ENCODE results near the gene PARVB.
"Not testable (repeated sequence)": the region's sequence is repeated elsewhere in the genome, so short reads cannot be mapped to it uniquely, and the experiment has no call there.

PARVB gene

DNA sequence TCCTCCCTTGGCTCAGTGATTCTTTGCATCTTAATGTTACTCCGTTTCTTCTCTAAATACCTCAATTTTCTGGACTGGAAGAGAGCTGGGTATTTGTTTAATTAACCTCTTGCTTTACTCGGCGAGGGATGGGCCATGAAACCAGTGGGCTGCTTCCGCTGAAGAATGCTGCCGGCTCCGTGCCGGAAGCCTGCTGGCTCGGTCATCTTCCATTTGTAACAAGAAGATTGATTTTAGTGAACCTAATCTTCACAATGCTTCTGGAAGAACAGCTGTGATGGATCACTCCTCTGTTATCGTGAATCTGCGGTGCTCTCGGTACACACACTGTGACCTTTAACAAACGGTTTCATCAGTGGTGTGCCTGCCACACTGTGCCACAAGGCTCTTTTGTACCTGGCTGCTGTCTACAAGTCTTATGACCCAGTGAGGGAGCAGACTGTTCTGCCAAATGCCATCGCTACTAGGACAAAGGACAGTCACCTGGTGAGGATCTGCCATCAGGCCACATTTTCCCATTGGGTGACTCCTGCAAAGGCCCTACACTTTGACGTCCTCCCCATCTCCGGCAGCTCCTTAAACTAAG, 25.3 kb upstream of the PARVB start:
- no peak for DNase-seq

DNA sequence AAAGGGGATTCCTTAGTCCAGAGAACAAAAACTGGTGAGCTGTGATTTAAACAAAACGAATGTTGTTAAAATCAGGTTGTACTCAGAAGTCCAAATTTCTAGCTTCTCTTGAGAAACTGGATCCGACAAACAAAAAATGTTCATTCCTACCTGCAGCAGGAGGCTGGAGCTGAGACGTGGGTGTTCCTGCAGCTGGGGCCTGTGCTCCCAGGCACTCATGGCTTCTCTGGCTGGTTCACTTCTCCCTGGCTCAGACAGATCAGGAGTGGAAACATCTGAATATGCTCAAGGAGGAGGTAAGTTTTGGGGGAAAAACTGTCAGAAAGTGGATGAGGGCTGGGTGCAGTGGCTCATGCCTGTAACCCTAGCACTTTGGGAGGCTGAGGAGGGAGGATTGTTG, 24.7 kb upstream of the PARVB start:
- no peak for DNase-seq

DNA sequence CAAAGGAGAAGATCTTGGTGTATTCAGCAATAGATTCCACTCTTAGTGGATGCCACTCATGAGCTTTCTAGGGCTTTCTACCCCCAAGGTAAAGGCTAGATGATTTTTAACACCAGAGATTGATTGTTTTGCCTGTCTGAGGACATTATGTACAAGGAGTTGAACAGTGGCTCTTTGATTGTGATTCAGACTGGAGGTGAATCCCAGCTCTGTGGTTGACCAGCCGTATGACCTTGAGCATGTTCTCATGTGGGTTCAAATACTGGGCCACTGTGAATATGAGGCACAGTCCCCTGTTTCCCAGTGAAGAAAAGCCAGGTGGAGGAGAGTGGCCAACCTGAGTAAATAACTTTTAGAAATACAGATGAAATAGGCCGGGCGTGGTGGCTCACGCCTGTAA, 24.0 kb upstream of the PARVB start:
- DNase-seq: no peak

DNA sequence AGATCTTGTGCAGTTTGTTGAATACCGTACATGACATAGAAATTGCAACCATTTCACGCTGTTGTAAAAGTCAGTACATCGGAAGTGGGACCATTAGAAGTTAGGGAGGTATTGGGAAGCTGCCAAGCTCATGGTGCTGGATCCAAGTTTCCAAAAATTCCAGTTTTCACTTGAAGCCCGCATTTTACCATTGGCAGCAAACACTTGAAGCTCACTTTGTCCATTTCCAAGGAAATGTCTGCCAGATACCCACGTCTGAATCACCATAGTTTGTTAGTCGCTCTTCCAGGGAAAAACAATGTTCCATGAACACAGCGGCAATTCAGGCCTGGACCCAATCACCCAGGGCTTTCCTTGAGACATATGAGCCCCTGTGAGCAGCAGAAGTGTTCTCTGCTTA, 22.6 kb upstream of the PARVB start:
- DNase-seq: no peak

DNA sequence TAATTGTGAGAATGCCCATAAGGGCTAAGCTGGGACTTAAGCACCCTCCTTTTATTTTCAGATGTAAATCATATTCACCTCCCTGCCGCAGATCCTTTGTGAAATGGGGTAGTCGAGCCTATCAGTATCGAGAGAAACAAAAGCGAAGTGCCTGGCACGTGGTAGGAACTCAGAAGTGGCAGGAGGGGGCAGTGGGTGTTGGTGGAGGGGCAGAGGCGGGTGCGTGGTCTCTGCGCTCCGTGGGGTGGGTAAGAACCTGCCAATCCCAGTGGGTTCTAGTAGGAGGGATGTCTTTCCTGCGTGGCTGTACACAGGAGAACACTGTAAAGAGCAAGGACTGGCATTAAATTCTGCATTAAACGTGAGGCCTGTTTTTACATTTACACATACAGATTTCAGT, 21.8 kb upstream of the PARVB start:
- DNase-seq: no peak

DNA sequence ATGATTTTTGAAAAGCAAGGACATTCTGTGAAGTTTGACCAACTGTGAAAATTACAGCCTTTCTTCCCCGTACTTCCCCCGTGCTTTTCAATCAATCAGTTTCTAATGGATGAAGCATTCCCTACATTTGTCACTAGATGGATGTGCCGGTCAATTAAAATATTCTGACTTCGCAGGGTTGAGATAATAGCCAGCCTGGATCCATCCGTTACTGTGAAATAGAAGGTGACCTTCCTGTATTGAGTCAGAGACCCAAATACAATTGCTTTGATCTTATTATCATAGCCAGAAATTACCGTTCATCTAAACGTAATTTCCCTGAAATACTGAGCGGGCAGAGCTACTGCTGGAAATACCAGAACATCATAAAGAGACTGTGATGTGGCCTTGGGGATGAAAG, 21.1 kb upstream of the PARVB start:
- no peak for DNase-seq

DNA sequence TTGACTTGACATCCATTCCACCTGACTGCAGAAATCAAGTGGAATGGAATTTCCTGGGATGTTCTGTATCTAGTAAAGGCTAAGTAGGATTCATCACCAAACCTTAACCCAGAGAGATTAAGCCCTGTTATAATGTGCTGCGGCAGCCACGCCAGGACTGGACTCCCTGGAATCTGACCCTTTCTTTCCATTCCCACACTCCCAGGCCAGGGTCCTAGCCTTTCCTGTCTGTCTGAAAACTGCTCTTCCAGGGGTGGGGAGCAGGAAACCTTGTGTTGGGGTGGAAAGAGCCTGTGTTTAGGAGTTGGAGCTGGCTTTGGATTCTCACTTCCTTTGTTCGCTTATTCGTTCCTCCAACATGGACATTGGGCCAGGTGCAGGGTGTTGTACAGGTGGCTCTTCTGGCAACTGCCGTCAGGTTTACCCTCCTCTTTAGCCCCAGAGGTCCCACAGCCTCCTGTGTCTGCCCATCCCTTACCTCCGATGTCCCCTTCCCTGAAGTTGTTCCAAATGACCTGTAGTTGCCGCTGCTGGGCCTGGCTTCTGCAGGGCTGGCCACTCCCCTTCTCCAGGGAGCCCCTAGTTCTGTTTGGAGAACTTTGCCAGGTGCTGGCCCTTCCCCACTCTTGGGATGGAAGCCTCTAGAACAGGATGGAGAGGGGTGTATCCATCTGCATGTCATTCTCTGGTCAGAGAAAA, 20.5 kb upstream of the PARVB start:
- no peak for DNase-seq

DNA sequence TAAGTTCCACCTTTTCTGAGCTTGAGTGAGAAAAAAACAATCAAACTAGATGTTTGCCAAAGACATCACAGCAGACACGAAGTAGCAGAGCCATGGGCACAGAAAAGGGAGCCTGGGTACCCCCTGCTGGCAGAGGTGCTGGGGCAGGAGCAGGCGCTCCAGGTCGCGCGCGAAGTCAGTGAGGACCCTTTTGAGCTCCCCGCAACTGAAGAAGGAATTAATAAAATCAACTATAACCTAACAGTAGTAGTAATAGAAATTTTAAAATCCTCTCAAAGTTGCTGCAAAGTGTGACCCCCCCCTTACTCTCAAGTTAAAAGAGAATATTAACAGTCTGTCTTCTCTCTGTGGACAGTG, 20.0 kb upstream of the PARVB start:
- DNase-seq: no peak

DNA sequence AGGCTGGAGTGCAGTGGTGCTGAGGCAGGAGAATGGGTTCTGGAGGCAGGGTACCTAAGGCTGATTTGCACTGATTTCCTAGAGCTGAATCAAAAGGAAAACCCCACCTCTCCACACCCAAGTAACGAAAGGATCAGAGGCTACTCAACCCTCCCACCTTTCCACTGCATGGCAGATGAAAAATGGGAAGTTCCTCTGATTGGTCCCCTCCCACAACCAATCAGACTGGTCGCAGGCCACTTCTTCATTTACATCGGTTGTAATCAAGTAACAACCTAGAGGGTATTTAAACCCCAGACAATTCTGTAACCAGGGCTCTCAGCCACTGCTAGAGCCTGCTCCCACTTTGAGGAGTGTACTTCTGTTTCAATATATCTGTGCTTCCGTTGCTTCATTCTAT, 18.6 kb upstream of the PARVB start:
- DNase-seq: no peak

DNA sequence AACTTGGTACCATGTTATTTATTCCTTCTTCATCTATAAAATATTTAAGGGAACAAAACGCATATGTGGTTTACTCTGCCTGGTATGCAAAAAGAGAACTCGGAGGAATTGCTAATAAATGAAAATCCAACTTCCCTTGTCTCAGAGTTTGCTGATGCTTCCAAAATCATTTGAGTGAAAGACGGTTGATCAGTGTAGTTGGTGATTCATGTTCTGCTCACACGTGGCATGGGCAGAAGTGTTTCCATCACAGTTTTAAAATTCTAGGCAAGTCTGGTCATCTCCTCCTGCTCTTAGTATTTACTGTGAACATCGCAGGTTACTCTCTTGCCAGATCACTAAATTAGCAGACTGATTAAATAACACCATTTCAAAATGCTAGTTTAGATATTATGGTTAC, 11.9 kb upstream of the PARVB start:
- DNase-seq: no peak

DNA sequence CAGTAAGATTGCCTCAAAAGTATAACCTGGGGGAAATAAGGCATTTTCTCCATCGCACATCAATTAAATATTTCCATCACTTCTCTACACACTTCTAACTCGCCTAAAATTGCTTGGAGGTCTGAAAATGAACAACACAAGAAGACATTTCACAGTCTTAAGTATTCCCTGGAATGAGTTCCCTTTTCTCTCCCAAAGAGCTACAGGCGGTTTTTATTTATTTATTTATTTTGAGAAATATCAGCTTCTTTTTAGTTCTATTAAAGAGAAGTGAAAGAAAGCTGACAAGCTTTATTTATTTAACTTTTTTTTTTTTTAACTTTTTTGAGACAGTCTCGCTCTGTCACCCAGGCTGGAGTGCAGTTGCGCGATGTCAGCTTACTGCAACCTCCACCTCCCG, 11.5 kb upstream of the PARVB start:
- no peak for DNase-seq

DNA sequence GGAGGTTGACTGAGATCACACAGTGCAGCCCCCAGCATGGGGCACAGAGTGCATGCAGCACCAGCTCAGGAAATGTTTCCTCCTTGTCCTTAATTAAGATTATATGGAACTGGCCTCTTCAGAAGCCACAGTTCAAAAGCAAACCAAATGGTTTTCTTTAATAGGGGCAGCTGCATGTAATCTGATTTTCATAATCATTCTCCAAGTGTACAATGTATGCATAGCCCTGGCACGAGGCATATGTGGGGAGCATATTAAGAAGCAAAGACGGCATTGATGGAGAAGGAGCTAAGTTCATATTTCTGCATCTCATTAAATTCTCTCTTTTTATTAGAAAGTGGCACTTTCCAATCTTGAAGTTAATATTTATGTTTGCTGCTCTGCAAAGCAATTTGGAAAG, 9.9 kb upstream of the PARVB start:
- no peak for DNase-seq

DNA sequence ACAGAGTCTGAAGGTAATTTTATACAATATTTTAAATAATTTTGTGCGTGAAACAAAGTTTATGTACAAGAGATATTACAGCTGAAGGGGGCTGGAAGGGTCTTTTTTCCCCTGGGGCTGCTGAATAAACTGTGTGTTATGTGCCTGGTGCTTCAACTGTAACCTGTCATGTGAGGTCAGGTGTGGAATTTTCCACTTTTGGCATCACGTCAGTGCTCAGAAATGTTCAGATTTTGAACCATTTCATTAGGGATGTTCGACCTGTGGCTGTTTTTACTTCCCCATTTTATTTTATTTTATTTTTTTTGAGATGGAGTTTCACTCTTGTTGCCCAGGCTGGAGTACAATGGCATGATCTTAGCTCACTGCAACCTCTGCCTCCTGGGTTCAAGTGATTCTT, 7.5 kb upstream of the PARVB start:
- not testable (repeated sequence) for DNase-seq

DNA sequence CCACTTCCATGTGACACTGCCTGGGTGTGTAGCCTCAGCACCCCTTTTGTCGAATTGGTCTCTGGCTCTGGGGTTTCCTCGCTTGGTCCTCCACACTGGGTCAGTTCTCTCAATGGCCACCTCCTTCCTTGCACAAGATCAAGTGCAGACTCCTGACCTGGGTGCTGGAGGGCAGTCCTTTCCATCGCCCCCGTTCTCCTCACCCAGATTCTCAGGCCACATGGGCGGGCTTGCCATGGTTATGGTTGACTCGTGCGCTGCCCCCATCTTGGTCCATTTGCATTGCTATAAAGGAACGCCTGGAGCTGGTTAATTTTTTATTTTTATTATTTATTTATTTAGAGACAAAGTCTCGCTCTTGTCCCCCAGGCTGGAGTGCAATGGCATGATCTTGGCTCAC, 5.5 kb upstream of the PARVB start:
- no peak for DNase-seq

DNA sequence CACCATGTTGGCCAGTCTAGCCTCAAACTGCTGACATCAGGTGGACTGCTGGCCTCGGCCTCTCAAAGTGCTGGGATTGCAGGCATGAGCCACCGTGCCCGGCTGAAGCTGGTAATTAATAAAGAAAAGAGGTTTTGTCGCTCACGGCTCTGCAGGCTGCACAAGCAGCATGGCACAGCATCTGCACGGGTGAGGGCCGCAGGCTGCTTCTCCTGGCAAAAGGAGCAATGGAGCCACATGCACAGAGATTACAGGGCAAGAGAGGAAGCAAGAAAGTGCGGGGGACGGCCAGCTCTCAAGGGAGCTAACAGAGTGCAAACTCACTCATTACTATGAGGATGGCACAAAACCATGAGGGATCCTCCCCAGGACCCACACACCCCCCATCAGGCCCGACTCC, 4.7 kb upstream of the PARVB start:
- DNase-seq: no peak

DNA sequence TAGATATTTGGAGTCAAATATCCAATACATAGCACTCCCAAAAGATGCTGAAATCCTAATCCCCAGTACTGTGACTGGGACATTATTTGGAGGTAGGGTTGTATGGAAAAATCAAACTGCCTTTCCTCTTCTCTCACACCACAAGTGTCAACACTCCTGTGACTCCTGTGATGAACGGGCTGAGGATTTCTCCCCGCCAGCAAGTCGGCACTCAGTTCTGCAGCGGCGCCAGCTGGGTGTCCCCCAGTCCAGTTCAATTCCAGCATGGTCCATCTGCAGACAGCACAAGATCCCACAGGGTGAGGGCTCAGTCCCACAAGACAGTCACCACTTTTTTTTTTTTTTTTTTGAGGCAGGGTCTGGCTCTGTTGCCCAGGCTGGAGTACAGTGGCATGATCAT, 4.3 kb upstream of the PARVB start:
- no peak for DNase-seq

DNA sequence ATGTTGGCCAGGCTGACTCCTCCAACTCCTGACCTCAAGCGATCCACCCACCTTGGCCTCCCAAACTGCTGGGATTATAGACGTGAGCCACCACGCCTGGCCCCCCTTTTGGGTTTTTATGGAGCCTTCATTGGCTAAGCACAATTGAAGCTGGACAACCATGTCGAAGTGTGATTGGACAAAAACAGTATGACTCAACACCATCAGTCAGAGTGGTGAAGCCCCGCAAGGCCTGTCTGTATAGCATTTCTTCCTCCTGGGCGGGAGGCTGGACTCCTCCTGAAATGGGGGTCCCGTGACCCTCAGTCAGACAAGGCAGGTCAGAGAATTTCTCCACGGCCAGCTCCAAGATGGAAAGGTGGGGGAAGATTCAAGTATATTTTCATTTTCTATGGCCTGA, 3.1 kb upstream of the PARVB start:
- no peak for DNase-seq

DNA sequence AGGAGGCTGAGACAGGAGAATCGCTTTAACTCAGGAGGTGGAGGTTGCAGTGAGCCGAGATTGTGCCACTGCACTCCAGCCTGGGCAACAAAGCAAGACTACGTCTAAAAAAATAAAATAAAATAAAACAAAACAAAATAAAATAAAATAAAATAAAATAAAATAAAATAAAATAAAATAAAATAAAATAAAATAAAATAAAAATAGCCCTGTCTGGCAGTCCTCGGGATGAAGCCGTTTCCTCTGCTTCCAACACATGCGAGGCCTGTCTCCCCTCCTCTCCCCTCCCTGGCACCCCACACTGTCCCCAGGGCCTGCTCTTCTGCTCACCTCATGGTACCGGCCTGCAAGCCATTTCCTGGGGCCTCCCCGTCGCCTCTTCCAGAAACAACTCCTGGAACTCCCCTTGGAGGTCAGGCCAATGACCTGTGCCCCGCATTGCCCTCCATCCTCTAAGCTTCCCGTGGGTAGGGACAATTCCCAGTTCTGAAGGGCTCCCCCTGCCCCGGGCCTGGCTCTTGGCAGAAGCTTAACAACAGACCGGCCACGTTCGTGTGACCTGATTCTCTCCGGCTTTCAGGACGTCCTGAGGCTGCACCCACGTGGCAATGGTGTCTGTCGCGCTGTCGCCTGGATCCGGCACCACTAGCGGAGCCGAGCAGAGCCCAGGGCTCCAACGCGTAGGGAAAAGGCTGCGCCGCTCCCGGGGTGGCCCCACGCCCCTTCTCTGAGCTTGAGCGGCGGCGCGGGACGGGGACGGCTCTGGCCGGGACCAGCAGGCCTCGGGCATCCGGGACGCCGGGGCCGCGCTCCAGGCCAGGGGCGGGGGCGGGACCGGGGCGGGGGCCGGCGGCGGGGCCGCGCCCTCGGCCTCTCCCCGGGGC, 456 bp upstream of the PARVB start:
- no peak for DNase-seq

DNA sequence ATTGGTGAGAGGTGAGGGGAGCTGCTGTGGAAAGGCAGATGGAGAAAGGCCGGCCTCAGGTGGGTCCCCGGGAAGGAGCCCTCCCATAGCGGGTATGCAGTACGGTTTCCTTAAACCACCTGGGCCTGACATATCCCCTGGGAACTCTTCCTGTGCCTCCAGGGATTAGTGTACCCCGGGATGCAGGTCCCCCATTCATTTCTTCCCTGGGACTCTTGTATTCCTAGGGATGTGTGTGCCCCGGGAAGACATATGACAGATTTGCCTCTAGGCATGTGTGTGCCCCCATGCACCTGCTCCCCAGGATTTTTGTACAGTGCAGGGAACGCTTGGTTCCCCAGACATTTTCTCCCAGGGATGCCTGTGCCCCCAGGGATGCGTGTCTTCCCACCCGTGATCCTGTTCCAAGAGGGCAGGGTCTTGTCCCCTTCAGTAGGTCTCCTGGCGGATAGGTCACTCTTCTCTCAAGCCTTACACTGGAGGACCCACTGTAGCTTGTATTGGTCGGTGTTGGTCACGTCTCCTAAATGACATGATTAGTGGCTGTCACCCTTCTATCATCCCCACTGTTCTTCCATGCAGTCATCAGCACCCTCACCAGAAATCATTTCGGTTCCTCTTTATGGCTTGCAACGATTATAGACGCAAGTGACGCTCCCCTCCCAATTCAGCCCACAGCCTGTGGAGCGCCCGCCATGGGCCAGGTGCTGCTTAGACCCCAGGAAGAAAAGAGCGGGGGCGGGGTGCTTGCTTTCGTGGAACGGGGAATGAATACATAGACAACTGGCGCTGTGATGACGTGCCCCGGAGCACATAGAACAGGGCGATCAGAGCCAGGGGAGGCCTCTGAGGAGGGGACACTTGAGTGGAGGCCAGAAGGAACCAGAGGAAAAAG, 1.3 kb downstream of the PARVB start:
- DNase-seq: no peak

DNA sequence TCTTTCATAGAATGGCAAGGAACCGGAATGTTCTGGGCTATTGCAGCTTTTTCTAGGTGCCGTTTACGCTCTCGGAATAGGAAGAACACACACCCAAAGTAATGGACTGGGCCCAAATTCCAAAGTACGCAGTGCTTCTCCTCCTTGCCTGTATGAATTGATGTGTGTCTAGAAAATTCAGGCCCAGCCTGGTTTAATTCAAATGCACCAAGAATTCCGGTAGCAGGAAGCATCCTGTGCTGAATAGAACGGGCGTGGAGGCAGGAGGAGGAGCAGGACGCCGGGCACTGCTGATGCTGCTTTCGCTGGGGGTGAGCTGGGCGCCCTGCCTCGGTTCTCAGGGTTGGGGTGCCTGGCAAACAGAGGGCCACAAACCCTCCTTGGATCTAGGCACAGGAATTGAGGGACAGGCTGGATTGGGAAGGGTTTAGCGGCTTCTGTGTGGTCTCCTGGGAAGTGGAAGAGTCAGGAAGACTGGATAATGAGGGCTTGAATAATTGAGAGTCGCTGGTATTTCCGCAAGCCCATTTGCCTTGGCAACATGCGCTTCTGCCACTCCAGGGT, 2.0 kb downstream of the PARVB start:
- no peak for DNase-seq

DNA sequence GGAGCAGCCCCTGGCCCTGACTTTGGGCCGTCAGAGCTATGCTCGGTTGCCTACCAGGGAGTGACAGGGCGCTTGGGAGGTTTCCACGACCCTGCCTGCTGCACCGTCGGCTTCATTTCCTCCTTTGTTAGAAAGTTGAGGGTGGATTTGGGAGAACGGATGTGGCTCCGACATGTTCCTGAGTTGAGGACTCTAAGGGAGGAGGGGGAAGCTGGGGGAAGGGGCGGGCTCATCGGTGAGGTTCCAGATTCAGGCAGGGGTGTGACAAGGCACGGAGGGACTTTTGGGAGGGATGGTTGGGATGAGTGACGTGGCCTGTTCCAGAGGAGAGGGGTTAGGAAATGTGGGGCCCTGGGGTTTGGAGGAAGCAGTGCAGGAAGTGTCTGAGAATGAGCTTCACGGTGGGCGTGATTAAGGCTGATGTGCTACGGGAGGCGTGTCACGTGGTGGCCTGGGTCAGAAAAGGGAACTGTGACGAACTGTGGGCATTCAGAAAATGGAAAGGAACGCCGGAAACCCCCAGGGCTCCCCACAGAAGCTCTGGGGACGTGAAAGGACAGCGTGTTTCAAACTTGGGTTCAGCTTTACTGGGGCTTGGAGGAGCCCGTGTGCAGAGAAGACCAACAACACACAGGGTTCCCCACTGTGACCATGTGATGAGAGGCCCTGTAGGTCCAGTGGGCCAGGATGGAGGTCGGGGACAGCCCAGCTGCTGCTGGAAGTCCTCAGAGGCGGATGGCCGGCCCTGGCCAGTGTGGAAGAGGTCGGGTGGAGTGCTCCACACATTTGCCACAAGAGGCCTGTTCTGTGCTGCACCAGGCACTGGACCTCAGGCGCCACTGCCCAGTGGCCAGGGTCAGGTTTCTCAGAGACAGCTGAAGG, 2.8 kb downstream of the PARVB start:
- no peak for DNase-seq

DNA sequence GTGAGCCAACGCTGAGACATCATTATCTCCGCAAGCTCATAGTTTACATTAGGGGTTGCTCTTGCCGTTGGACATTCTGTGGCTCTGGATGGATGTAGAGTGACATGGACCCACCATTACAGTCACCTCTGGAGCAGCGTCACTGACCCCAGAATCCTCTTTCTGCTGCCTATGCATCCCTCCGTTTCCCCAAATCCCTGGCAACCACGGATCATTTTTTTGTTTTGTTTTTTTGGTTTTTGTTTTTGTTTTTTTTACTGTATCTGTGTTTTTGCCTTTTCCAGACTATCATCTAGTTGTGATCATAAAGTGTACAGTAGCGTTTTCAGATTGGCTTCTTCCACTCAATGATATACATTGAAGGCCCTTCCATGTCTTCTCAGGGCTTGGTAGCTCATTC, 4.0 kb downstream of the PARVB start:
- no peak for DNase-seq

All from NCI-H2029 treated with DMSO at 0.1 percent for 48 hours (cell line).